ENCODE measurements around the gene DACT3.

DACT3 gene, protein sequence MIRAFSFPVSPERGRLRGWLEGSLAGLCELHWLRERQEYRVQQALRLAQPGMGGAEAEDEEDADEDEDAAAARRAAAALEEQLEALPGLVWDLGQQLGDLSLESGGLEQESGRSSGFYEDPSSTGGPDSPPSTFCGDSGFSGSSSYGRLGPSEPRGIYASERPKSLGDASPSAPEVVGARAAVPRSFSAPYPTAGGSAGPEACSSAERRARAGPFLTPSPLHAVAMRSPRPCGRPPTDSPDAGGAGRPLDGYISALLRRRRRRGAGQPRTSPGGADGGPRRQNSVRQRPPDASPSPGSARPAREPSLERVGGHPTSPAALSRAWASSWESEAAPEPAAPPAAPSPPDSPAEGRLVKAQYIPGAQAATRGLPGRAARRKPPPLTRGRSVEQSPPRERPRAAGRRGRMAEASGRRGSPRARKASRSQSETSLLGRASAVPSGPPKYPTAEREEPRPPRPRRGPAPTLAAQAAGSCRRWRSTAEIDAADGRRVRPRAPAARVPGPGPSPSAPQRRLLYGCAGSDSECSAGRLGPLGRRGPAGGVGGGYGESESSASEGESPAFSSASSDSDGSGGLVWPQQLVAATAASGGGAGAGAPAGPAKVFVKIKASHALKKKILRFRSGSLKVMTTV

DNA sequence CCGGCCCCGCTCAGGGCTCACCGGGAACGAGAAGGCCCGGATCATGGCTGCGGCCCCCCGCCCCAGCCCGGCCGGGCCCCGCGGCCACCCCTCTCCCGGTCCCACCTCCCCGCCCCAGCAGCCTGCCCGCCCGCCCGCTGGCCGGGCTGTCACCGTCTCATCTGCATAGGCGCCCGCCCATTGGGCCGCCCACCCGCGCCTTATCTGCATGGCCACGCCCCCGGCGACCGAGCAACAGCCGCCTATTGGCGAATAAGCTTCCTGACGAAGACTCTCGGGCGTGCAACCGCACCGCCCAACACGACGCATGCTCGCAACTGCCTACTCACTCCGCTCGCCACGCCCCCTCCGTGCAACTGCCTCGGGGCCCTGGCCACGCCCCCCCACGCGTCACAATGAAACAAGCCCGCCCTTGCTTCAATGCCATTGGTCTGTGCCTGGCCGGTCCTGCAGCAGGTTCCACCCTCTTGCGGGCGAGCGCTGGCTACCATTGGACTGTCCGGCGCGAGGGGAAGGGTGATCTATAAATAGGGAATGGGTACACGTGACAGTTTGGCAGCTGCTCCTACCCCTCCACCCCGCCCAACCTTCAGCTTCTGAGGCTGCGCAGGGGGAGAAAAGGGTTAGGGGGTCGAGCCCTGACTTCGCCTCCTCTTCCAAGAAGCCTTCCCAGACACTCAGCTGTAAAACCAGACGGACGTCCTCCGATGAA lies at the start of gene DACT3:
TSS of gene DACT3 (minus strand) at position 163 of the 712 bp plus-strand sequence. CDS start at position 45, 118 bp downstream.
- peak within 1 kb of the TSS; percentile 63 for H3K4me3 ChIP-seq (replicated peaks; ENCODE audit: low read depth, low read length)
- TF ChIP-seq, protein P1, sequence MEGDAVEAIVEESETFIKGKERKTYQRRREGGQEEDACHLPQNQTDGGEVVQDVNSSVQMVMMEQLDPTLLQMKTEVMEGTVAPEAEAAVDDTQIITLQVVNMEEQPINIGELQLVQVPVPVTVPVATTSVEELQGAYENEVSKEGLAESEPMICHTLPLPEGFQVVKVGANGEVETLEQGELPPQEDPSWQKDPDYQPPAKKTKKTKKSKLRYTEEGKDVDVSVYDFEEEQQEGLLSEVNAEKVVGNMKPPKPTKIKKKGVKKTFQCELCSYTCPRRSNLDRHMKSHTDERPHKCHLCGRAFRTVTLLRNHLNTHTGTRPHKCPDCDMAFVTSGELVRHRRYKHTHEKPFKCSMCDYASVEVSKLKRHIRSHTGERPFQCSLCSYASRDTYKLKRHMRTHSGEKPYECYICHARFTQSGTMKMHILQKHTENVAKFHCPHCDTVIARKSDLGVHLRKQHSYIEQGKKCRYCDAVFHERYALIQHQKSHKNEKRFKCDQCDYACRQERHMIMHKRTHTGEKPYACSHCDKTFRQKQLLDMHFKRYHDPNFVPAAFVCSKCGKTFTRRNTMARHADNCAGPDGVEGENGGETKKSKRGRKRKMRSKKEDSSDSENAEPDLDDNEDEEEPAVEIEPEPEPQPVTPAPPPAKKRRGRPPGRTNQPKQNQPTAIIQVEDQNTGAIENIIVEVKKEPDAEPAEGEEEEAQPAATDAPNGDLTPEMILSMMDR (IDR thresholded peaks at IDR 0.05; ENCODE audit: low read depth, low read length, missing control alignments) = no peak
- DNase-seq (ENCODE audit: extremely low read depth, low read depth) = peak; percentile 97

DNA sequence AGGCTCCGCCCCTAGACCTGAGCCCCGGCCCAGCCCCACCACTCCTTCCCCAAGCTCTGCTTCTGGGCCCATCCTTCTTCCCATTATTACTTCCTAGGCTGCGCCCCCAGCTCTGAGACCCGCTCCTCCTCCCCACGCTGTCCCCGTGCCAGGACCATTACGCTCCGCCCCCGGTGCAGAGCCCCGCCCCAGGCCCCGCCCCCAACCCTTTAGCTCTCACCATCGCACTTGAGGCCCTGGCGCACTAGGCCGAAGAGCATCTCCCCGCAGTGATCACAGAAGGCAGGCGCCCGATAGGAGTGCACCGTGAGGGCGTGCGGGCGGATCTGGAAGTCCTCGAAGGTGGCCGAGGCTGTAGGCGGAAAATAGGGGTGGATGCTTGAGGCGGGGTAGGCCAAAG lies 49.7 kb upstream of the DACT3 start:
- TF ChIP-seq, protein P1 (IDR thresholded peaks at IDR 0.05; ENCODE audit: low read depth, low read length, missing control alignments) = no peak
- H3K4me3 ChIP-seq (replicated peaks; ENCODE audit: low read depth, low read length) = no peak overlapping the region
- DNase-seq (ENCODE audit: extremely low read depth, low read depth) = no peak

DNA sequence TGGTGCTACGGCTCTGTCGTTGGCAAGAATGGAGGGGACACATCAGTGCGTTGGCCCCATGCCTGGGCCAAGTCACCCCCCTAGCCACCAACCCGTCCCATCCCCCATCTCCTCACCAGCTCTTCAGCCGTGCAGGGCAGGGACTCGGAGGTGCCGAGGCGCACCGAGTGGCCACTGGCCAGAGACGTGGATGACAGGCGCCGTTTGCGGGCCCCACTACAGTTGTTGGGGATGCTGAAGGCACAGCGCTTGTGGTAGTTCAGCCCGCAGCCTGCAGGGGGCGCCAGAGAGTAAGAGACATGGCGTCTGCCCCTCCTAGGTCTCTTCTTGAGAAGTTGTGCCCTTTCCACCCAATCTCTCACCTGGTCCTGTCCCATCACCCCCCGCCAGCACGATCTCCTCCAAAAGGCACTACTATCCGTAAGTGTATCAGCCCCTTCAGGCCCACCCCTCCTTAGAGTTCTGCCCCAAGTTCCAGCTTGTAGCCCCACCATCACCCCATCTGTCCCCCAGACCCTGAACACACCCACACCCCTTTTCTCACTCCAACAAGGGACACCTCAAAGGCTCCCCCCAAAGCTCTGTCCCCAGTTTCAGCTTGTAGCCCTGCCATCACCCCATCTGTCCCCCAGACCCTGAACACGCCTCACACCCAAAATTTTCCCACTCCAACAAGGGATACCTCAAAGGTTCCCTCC lies 43.5 kb upstream of the DACT3 start:
- TF ChIP-seq, protein P1 (IDR thresholded peaks at IDR 0.05; ENCODE audit: low read depth, low read length, missing control alignments) = peak; percentile 96
- no peak overlapping the region for H3K4me3 ChIP-seq (replicated peaks; ENCODE audit: low read depth, low read length)
- DNase-seq (ENCODE audit: extremely low read depth, low read depth) = no peak

DNA sequence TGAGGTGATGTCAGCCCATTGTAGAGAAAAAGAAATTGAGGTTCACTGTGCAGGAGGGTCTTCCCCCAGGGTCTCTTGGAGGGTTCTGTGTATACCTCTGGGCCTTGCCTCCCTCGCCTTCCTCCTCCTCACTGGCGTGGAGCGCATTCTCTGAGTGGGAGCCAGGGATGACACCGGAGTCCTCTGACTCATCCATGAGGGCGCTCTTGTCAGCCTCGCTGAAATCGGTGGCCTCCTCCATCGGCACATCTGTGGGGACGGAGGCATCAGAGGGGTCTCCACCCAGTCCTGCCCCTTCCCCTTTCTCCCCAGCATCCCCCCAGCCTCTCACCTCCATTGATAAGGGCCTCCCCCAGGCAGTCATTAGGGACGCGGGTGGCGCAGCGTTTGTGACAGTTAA lies 39.7 kb upstream of the DACT3 start:
- TF ChIP-seq, protein P1 (IDR thresholded peaks at IDR 0.05; ENCODE audit: low read depth, low read length, missing control alignments) = no peak

DNA sequence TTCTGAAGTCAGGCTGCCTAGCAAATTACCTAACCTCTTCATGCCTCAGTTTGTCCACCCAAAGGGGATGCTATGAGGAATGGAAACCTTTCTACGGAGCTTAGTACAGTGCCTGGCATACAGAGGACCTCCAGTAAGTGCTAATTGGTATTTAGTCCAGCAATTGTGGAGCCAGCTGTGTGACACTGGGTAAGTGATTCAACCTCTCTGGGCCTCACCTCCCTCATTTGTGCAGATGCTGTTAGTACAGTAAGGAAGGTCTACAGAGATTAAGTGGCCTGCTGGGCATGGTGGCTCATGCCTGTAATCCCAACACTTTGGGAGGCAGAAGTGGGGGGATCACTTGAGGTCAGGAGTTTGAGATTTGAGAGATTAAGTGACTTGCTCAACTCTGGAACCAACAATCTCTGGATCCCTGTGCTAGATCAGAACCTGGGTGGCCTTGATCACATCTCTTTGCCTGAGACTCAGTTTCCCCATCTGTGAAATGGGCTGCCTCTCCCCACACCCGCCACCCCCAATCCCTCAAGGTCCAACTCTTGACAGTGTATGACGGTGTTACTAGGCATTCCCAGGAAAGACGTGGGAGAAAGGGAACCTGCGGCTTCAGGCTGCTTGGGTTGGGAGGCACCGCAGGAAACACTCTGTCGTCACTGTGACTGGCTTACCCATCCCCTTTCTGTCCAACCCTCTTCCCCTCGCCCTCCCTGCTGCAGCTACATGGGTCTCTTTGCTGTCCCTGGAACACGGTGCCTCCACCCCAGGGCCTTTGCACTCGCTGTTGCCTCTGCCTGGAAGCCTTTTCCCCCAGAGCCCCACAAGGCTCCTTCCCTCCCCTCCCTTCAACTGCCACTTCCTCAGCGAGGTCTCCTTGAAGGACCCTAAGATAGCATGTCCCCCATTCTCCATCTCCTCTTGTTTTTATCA lies 37.7 kb upstream of the DACT3 start:
- TF ChIP-seq, protein P1 (IDR thresholded peaks at IDR 0.05; ENCODE audit: low read depth, low read length, missing control alignments) = no peak
- no peak for DNase-seq (ENCODE audit: extremely low read depth, low read depth)
- H3K4me3 ChIP-seq (replicated peaks; ENCODE audit: low read depth, low read length) = no peak overlapping the region

More for the DNA sequence above, 39.7 kb upstream of the DACT3 start:
- no peak overlapping the region for H3K4me3 ChIP-seq (replicated peaks; ENCODE audit: low read depth, low read length)
- no peak for DNase-seq (ENCODE audit: extremely low read depth, low read depth)
